Measurements from ENCODE around the gene CDK19. TPM values are rescaled to one million over a fixed set of nuclear protein-coding genes. Genes with fewer than 3 reads are reported as not detected.
A peak's percentile ranks its signal among the peaks of the same experiment; 100 is the strongest.
"Not testable (repeated sequence)": the region's sequence is repeated elsewhere in the genome, so short reads cannot be mapped to it uniquely, and the experiment has no call there.

The CDK19 gene
- total RNA-seq, 1 donor from 2014 or later: 21.8 TPM

- Histone ChIP-seq H3K4me1 (ENCODE audit: insufficient read depth, low read length) (peaks cover 4% of the 10 kb centered on the region), H3K27ac (ENCODE audit: low read depth, low read length) (peak overlapping the region; percentile 25), H2AFZ (ENCODE audit: low read depth, low read length) (no peak overlapping the region), H3K9me3 (ENCODE audit: insufficient read depth, low read depth, low read length) (no peaks in the 10 kb centered on the region), H3K4me3 (ENCODE audit: insufficient read depth, low read depth, low read length) (no peak overlapping the region), H3K36me3 (ENCODE audit: insufficient read depth, low read length) (no peaks in the 10 kb centered on the region), H3K27me3 (ENCODE audit: insufficient read depth, low read length) (no peaks in the 10 kb centered on the region), H3K4me2 (ENCODE audit: low read length) (peak overlapping the region; percentile 27), H3K79me2 (ENCODE audit: insufficient read depth, low read length) (no peaks in the 10 kb centered on the region), H3K9ac (ENCODE audit: low read length) (no peak overlapping the region), H4K20me1 (ENCODE audit: insufficient read depth, low read length) (no peaks in the 10 kb centered on the region)
- peaks cover 2% of the 10 kb centered on the region for H3K36me3 Mint-ChIP-seq (ENCODE audit: low read depth, unreplicated experiment)
- no peak overlapping the region for H3K27ac Mint-ChIP-seq (ENCODE audit: unreplicated experiment)
- TF ChIP-seq CTCF (IDR thresholded peaks at IDR 0.05; ENCODE audit: insufficient read depth, low read depth, low read length) (no peak), EZH2 (IDR thresholded peaks at IDR 0.05; ENCODE audit: insufficient read depth, low read length) (no peak)
- peaks cover 3% of the 10 kb centered on the region for H3K9me3 Mint-ChIP-seq (ENCODE audit: unreplicated experiment)
- DNase-seq (ENCODE audit: low read depth) (no peak), FAIRE-seq (no peak)
- no peaks in the 10 kb centered on the region for H3K27me3 Mint-ChIP-seq (ENCODE audit: low read depth, unreplicated experiment)
- peaks cover 4% of the 10 kb centered on the region for H3K4me1 Mint-ChIP-seq (ENCODE audit: low read depth, unreplicated experiment)
- H3K4me3 Mint-ChIP-seq (ENCODE audit: unreplicated experiment): no peak overlapping the region
Measured at GRCh38 chr6:110589865-110590513, 225.3 kb downstream of the CDK19 start.

DNA sequence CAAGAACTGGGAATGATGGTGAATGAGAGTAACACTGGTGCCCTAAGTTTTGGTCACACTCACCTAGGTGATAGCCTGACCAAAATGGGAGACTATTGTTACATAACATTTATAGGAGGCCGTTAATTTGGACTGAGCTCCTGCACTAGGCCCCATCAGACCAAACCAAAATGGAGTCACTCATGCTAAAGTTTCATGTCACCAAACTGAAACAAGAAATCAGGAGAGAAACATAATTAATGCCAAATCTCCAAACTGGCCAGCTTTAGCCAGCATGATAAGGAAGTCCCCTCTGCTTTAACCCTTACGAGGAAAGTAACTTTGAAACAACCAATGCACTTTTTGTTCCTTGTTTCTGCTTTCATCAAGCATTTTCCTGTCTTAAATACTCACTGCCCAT lies 227.9 kb downstream of the CDK19 start:
- H2AFZ ChIP-seq (ENCODE audit: low read depth, low read length): no peak overlapping the region
- peaks cover 4% of the 10 kb centered on the region for H3K4me1 ChIP-seq (ENCODE audit: insufficient read depth, low read length)
- H3K4me3 Mint-ChIP-seq (ENCODE audit: unreplicated experiment): no peak overlapping the region
- no peak overlapping the region for H3K4me3 ChIP-seq (ENCODE audit: insufficient read depth, low read depth, low read length)
- no peaks in the 10 kb centered on the region for H3K27me3 ChIP-seq (ENCODE audit: insufficient read depth, low read length)
- no peaks in the 10 kb centered on the region for H4K20me1 ChIP-seq (ENCODE audit: insufficient read depth, low read length)
- TF ChIP-seq EZH2 (IDR thresholded peaks at IDR 0.05; ENCODE audit: insufficient read depth, low read length) (no peak), CTCF (IDR thresholded peaks at IDR 0.05; ENCODE audit: insufficient read depth, low read depth, low read length) (no peak)
- H3K27ac ChIP-seq (ENCODE audit: low read depth, low read length): no peak overlapping the region
- no peaks in the 10 kb centered on the region for H3K36me3 ChIP-seq (ENCODE audit: insufficient read depth, low read length)
- H3K9me3 ChIP-seq (ENCODE audit: insufficient read depth, low read depth, low read length): no peaks in the 10 kb centered on the region
- H3K27me3 Mint-ChIP-seq (ENCODE audit: low read depth, unreplicated experiment): no peaks in the 10 kb centered on the region
- no peak overlapping the region for H3K4me2 ChIP-seq (ENCODE audit: low read length)
- FAIRE-seq (no peak), DNase-seq (ENCODE audit: low read depth) (no peak)
- H3K9ac ChIP-seq (ENCODE audit: low read length): no peak overlapping the region
- H3K4me1 Mint-ChIP-seq (ENCODE audit: low read depth, unreplicated experiment): peaks cover 4% of the 10 kb centered on the region
- H3K79me2 ChIP-seq (ENCODE audit: insufficient read depth, low read length): no peaks in the 10 kb centered on the region
- no peaks in the 10 kb centered on the region for H3K9me3 Mint-ChIP-seq (ENCODE audit: unreplicated experiment)
- H3K36me3 Mint-ChIP-seq (ENCODE audit: low read depth, unreplicated experiment): no peaks in the 10 kb centered on the region
- H3K27ac Mint-ChIP-seq (ENCODE audit: unreplicated experiment): no peak overlapping the region

- no peak overlapping the region for H3K27ac Mint-ChIP-seq (ENCODE audit: unreplicated experiment)
- Histone ChIP-seq H3K9ac (ENCODE audit: low read length) (no peak overlapping the region), H4K20me1 (ENCODE audit: insufficient read depth, low read length) (no peaks in the 10 kb centered on the region), H2AFZ (ENCODE audit: low read depth, low read length) (no peak overlapping the region), H3K9me3 (ENCODE audit: insufficient read depth, low read depth, low read length) (no peaks in the 10 kb centered on the region), H3K27ac (ENCODE audit: low read depth, low read length) (no peak overlapping the region), H3K4me2 (ENCODE audit: low read length) (no peak overlapping the region), H3K4me3 (ENCODE audit: insufficient read depth, low read depth, low read length) (no peak overlapping the region), H3K79me2 (ENCODE audit: insufficient read depth, low read length) (no peaks in the 10 kb centered on the region), H3K36me3 (ENCODE audit: insufficient read depth, low read length) (no peaks in the 10 kb centered on the region), H3K4me1 (ENCODE audit: insufficient read depth, low read length) (no peaks in the 10 kb centered on the region), H3K27me3 (ENCODE audit: insufficient read depth, low read length) (no peaks in the 10 kb centered on the region)
- no peaks in the 10 kb centered on the region for H3K4me1 Mint-ChIP-seq (ENCODE audit: low read depth, unreplicated experiment)
- DNase-seq (ENCODE audit: low read depth) (no peak), FAIRE-seq (no peak)
- no peak overlapping the region for H3K4me3 Mint-ChIP-seq (ENCODE audit: unreplicated experiment)
- H3K36me3 Mint-ChIP-seq (ENCODE audit: low read depth, unreplicated experiment): no peaks in the 10 kb centered on the region
- peaks cover 8% of the 10 kb centered on the region for H3K9me3 Mint-ChIP-seq (ENCODE audit: unreplicated experiment)
- TF ChIP-seq EZH2 (IDR thresholded peaks at IDR 0.05; ENCODE audit: insufficient read depth, low read length) (no peak), CTCF (IDR thresholded peaks at IDR 0.05; ENCODE audit: insufficient read depth, low read depth, low read length) (no peak)
- no peaks in the 10 kb centered on the region for H3K27me3 Mint-ChIP-seq (ENCODE audit: low read depth, unreplicated experiment)
Measured at GRCh38 chr6:110581679-110582078, 233.6 kb downstream of the CDK19 start.

DNA sequence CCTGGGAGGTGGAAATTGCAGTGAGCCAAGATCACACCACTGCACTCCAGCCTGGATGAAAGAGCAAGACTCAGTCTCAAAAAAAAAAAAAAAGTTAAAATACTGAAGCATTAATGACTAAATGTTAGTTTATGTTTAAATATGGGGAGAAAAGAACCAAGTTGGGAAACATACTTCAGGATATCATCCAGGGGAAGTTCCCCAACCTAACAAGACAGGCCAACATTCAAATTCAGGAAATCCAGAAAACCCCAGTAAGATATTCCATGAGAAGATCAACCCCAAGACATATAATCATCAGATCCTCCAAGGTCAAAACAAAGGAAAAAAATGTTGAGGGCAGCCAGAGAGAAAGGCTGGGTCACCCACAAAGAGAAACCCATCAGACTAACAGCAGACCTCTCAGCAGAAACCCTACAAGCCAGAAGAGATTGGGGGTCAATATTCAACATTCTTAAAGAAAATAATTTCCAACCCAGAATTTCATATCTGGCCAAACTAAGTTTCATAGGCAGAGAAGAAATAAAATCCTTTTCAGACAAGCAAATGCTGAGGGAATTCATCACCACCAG lies 237.6 kb downstream of the CDK19 start:
- H3K79me2 ChIP-seq (ENCODE audit: insufficient read depth, low read length); H3K36me3 Mint-ChIP-seq (ENCODE audit: low read depth, unreplicated experiment); H3K9ac ChIP-seq (ENCODE audit: low read length); H3K4me2 ChIP-seq (ENCODE audit: low read length); H3K4me3 Mint-ChIP-seq (ENCODE audit: unreplicated experiment); H3K36me3 ChIP-seq (ENCODE audit: insufficient read depth, low read length); H3K4me1 Mint-ChIP-seq (ENCODE audit: low read depth, unreplicated experiment); H3K4me3 ChIP-seq (ENCODE audit: insufficient read depth, low read depth, low read length); H2AFZ ChIP-seq (ENCODE audit: low read depth, low read length); H3K4me1 ChIP-seq (ENCODE audit: insufficient read depth, low read length); H3K27me3 ChIP-seq (ENCODE audit: insufficient read depth, low read length); DNase-seq (ENCODE audit: low read depth); H3K27me3 Mint-ChIP-seq (ENCODE audit: low read depth, unreplicated experiment); H4K20me1 ChIP-seq (ENCODE audit: insufficient read depth, low read length); H3K9me3 ChIP-seq (ENCODE audit: insufficient read depth, low read depth, low read length); FAIRE-seq; H3K27ac Mint-ChIP-seq (ENCODE audit: unreplicated experiment); H3K27ac ChIP-seq (ENCODE audit: low read depth, low read length); H3K9me3 Mint-ChIP-seq (ENCODE audit: unreplicated experiment): not testable (repeated sequence)

Data from astrocyte (in vitro differentiated cells and primary cell).